Amniotic stem cell (primary cell): ENCODE results near the gene ZNF662.
"Not testable (repeated sequence)": the region's sequence is repeated elsewhere in the genome, so short reads cannot be mapped to it uniquely, and the experiment has no call there.

Experiments
- DNase-seq: peaks from one replicate; lab custom pipeline; 2025; lab: John Stamatoyannopoulos, UW

The ZNF662 gene

DNA sequence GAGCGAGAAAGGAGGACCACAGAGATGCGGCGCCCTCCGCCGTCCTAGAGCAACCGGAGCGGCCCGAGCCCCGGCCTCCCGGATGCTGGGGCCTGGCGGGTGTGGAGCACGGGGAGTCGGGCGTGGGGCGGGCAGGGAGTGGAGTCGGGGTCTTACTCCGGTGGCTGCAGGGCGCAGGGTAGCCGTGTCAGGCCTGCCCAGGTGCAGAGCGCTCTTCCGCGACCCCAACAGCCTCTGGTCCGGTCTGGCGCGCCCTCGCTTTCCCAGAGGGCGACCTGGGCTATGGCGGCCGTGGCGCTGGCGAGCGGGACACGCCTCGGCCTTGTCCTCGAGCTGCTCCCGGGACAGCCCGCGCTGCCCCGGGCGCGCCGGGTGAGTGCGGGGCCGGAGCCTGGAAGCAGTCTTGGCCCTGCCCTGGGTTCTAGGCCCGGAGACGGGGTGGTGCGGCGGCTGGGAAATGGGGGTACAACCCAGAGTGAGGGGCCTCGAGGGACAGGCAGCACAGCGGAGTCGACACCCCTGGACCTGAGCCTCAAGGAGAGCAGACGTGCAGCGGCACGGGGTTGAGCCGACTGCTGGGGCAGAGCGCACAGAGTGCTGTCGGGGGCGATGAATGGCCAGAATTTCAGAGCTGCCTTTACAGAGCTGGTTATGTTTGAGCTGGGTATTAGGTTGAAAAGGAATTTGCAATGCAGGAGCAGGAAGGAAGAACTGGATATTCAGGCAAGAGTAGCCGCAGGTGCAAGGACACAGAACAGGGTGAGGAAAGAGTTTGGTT, at the start of gene ZNF662:
Gene ZNF662, plus strand, starts transcription at position 73 of the 778 bp plus-strand sequence. CDS start 1,973 bp downstream, outside the sequence.
- no peak for DNase-seq

DNA sequence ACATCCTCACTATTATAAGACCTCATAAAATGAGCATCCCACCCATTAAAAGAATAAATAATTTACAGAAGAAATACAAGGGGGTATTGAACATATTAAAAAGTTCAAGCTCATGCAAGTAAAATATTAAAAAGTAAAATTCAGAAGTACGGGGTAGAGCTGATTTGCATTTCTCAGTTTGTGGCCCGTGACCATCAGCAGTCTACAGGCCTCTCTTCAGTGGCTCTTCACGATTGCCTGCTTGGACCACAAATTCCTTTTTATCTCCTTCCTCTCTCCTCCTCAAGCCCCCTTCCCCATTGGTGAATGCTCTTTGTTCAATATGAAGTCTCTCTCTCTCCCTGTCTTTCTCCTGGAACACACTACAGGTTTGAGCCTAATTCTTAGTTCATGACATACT, 49.4 kb upstream of the ZNF662 start:
- no peak for DNase-seq

DNA sequence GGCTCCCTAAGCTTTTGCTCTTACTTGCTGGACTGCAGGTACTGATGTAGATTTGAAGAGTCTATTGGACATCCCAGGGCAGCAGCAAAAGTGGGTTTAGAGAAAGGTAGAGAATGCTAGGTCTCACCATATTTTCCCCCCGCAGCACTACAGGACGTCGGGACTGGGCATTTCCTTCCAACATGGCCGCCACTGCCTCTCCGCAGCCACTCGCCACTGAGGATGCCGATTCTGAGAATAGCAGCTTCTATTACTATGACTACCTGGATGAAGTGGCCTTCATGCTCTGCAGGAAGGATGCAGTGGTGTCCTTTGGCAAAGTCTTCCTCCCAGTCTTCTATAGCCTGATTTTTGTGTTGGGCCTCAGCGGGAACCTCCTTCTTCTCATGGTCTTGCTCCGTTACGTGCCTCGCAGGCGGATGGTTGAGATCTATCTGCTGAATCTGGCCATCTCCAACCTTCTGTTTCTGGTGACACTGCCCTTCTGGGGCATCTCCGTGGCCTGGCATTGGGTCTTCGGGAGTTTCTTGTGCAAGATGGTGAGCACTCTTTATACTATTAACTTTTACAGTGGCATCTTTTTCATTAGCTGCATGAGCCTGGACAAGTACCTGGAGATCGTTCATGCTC, 41.5 kb upstream of the ZNF662 start:
- no peak for DNase-seq

DNA sequence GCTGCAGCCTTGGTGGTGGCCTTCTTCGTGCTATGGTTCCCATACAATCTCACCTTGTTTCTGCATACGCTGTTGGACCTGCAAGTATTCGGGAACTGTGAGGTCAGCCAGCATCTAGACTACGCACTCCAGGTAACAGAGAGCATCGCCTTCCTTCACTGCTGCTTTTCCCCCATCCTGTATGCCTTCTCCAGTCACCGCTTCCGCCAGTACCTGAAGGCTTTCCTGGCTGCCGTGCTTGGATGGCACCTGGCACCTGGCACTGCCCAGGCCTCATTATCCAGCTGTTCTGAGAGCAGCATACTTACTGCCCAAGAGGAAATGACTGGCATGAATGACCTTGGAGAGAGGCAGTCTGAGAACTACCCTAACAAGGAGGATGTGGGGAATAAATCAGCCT, 40.7 kb upstream of the ZNF662 start:
- DNase-seq = no peak

DNA sequence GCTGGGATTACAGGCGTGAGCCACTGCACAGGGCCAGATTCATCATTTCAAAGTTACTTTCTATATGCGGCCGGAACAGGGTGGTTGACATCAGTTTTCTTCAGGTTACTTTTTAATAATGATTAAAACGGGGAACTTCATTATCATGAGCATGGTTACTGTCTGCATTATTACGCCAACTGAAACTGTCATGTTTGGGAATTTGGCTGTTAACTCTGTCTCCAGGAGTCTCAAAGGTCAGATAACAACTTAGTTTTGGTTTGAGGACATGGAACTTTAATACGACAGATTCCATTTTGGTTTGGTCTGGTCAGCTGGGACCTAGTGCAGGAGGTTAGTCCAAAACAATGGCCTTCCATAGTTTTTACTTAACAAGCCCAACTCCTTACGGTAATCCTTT, 38.8 kb upstream of the ZNF662 start:
- no peak for DNase-seq

DNA sequence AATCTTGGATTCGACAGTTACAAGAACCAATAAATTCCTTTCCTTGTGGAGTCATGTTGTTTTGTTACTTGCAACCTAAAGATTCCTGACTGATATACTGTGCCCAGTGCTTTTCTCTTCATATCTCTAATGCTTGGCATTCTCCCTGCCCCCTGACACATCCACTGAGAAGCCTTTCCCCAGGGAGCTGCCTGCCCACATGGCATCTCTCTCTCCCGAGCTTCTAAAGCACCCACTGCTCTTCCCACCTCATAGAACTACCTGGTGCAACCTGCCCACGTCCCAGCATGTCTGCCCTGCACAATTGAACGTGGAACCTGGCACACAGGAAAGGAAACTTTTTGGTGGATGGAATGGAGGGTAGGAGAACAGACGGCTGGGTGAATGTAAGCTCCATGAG, 37.1 kb upstream of the ZNF662 start:
- no peak for DNase-seq

DNA sequence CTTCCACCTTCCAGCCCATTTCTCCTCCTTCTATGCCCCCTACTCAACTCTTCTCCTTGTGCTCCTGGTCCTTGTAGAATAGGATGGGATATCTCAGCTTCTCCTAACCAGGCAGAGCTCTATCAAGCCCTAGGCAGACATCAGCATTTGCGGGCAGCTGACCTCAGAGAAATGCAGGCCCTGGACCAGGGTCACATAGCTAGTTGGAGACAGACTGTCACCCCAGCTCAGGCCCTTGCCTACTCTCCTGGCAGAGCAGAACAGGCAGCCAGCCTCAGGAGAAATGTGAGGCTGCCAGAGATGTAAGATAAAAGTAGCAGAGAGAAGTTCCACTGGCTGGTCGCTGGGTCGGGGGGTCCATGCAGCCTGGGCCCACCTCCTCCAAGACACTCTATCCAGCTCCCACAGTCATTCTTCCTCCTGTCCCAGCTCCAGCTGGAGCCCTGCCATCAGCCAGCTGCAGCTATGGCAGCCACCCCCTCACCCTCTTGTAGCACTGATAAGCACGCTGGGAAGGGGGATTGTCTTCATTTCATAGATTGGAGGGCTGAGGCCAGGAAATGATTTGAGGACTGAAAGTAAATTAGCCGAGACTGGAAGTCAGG, 34.2 kb upstream of the ZNF662 start:
- no peak for DNase-seq

DNA sequence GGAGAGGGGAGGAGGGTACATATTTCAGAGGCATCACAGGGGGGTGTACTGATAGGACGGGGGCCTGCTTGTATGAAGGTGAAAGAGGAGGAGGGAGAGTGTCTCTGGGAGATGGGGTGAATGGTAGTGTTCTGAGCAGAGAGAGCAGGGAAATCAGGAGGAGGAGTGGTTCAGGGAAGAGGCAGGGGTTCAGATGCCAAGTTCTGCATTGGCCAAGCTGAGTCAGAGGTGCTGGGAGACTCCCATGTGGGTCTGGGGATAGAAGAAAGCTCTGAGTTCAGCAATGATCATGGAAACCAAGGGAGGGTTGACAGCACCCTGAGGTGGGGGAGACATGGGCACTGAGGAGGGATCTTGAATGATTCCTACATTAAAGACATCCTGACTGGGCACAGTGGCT, 33.2 kb upstream of the ZNF662 start:
- DNase-seq = no peak

DNA sequence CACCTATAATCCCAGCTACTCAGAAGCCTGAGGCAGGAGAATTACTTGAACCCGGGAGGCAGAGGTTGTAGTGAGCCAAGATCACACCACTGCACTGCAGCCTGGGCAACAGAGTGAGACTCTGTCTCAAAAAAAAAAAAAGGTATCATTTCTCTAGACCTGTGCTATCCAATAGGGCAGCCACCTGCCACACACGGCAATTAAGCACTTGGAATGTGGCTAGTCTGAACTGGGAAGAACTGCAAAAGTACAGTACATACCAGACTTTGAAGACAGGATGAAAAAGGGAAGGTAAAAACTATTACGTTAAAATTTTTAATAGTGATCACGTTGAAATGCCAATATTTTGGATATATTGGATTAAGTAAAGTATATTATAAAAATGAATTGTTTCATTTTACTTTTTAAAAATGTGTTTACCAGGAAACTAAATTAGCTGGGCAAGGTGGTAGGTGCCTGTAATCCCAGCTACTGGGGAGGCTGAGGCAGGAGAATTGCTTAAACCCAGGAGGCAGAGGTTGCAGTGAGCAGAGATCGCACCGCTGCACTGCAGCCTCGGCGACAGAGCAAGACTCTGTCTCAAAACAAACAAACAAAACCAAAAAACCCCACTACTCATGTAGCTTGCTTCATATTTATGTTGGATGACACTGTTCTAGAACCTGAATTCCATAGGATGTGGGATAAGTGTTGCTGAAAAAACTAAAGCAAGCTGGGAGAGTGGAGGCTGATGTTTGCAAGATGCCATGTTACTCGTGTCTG, 32.5 kb upstream of the ZNF662 start:
- no peak for DNase-seq

DNA sequence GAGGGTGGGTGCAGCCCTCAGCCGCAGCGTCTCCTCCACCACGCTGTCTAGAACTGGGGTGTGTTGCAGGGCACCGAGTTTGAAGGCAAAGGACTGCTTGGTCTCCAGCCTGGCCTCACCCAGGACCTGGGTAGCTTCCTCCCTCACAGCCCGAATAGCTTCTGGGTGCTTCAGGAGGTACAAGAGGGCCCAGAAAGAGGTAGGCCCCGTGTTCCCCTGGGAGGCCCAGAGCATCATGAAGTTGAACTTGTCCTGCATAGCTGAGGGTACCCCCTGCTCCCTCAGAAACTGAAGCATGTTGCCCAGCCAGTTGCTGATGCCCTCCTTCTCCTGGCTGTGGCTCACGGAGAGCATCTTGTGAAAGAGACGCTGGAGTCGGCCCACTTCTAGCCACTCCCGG, 31.2 kb upstream of the ZNF662 start:
- no peak for DNase-seq

DNA sequence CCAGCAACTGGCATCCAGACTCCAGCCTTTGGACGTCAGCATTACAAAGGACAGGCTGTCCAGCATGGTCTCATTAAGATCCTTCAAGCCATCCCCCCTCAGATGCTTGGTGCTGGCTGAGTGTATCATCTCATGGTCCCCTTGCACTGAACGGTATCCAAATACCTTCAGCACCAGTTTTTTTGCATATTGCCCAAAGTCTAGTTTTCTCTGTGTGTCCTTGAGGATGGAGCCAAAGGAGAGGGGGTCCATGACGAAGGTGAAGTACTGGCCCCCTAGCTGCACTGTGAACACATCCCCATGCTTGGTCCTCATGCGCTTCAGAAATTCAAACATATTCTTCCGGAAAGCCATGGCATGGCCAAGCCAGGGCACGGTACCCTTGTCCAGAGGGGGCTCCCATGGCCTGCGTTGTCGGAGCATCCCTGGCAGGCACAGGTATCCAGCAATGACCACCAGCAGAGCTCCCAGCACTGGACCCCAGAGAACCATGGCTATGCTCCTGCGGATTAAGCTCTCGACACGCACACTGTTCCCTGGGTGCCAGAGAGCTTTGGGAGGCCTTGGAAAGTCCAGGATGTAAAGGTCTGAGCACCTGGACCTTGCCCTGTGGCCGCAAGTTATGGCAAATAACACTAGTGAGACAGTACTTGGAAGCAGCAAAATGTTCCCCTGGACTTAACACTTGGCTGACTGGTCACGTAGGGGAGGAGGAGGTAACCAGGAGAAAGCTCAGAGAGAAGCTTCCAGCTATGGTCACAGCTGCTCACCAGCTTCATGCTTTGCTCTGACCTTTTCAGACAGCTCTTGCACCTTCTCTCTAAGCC, 30.4 kb upstream of the ZNF662 start, which contains the start of gene CYP8B1:
Gene CYP8B1, minus strand, starts transcription at position 555 of the 827 bp plus-strand sequence. Its CDS starts 63 bp downstream, at position 492.
- no peak for DNase-seq

DNA sequence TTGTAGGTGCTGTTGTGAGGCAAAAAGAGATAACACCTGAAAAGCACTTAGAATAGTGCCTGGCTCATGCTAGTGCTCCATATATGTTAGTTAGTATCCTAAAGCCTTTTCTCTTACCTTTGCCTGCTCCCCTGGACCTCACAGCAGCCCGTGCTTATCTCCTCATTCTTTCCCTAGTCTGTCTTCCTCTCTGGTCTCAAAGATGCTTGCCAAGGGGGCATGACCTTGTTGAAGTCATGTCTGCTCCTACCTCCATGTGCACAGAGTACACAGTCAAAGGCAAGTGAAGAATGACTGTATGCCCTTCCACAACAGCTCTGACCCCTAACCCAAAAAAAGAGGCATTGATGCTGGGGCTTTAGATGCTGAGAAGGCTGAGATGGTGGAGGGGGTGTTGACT, 29.5 kb upstream of the ZNF662 start:
- no peak for DNase-seq

DNA sequence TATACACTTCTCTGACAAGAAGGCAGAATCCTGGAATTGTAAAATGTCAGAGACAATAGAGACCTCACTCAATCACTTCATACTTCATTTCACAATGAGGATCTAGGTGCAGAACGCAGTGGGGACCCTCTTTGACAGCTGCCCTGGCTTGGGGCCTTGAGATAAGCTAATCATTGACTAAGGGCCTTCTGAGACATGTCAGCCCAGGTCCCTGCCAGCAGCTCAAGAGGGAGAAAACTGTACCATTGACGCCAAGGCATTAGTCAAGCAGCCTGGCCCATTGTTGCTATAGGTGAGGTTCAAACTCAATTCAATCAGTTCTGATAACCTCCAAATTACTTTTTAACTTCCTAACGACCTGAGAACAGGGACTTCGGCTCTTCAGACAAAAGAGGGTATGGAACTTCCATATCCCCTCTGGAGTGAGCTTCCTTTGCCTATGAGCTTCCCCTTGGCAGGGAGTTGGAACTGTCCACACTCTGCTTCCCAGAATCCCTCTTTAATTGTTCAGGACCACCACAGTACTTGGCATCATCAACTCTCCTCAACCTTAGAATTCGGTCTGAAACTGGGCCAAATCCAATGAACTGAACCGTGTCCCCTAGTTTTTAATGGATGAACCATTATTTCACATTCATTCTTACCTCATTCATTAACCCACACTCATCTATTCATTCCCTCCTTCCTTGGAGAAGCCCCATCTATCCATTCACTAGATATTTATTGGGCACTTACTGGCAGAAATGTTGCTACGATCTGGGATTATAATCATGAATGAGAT, 28.8 kb upstream of the ZNF662 start:
- no peak for DNase-seq

DNA sequence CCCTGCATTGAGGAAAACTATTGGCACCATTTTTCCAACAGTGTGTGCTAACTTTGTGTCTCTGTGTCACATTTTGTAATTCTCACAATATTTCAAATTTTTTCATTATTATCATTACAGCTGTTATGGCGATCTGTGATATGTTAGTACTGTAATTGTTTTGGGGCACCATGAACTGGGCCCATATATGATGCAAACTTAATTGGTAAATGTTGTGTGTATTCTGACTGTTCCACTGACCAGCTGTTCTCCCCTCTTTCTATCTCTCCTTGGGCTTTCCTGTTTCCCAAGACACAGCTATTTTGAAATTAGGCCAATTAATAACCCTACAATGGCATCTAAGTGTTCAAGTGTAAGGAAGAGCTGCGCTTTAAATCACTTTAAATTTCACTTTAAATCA, 28.1 kb upstream of the ZNF662 start:
- DNase-seq = no peak

DNA sequence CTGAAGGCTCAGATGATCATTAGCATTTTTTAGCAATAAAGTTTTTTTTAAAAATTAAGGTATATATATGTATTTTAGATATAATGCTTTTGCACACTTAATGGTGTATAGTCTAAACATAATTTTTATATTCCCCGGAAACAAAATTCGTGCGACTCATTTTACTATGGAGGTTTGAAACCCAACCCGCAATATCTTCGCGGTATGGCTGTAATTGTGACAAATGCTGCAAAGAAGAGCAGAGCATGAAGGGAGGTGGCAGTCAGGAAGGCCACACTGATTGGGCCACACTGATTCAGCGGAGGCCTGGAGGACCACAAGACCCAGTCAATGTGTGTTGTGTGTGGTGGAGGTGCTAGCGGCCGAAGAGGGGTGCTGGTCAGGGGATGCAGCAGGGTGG, 25.8 kb upstream of the ZNF662 start:
- no peak for DNase-seq

DNA sequence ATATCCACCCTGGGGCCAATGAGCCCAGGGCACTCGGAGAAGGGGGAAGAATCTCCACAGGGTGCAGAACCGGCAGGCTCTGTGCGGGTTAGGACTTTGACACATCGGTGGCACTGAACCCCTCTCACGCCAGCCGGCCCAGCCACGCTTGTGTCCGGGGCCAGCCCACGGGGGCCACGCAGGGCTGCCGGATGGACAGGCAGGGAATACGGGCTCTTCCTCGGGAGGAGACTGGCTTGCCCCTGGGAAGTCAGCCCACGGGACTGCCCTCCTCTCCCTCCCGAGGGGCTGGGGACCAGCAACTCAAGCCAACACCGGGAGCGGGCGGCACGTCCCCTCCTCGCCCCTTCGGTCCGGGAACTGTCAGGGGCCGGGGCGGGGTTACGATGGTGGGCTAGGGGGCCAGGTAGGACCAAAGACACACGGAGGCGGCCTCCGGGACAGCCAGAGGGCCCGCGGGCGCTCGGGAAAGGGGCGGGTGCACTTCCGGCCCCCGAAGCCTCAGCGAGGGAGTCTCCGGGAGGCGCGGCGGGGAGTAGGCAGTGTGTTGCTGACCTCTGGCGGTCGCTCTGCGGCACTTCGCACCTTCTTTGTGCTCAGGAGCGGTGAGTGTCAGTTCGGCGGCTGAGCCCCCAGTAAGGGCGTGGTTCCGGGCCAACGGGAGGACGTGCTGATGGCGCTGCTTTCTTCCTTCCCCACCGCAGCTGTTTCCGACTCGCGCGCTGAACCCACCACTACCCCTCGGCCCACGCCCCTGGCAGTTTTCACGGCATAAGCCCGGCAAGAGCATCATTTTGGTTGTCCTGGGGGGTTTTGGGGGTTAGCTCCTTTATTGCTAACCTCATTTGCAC, 25.1 kb upstream of the ZNF662 start:
- peak; percentile 65 for DNase-seq

DNA sequence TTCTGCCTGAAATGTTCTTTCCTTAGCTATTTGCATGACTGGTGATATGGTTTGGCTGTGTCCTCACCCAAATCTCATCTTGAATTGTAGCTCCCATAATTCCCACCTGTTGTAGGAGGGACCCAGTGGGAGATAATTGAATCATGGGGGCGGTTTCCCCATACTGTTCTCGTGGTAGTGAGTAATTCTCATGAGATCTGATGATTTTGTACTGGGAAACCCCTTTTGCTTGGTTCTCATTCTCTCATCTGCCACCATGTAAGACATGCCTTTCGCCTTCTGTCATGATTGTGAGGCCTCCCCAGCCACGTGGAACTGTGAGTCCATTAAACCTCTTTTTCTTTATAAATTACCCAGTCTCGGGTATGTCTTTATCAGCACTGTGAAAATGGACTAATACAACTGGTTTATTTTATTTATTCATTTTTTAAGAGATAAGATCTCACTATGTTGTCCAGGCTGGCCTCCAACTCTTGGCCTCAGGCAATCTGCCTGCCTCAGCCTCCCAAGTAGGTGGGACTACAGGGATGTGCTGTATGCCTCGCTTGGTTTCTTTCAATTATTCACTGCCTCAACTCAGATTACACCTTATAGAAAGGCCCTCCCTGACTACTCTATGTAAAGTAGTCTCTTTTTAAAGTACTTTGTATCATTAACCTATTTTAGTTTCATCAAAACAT, 22.6 kb upstream of the ZNF662 start:
- DNase-seq = not testable (repeated sequence)

DNA sequence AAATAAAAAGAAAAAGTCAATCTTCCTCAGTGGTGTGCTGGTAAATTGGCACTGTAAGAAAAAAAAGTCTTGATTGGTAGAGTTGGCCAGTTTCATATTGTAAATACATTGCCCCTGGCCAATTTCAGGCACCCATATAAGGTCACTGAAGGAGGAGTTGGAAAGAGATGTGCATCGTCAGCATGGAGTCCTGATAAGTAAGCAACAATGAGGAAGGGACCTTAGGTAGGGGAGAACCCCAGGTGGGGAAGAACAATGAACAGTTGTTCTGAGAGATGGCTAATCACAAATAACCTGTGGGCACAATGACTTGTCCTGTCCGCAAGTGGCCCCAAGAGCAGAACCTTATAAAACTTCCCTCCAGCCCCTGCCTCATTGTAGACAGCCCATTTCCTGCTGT, 21.6 kb upstream of the ZNF662 start:
- no peak for DNase-seq

DNA sequence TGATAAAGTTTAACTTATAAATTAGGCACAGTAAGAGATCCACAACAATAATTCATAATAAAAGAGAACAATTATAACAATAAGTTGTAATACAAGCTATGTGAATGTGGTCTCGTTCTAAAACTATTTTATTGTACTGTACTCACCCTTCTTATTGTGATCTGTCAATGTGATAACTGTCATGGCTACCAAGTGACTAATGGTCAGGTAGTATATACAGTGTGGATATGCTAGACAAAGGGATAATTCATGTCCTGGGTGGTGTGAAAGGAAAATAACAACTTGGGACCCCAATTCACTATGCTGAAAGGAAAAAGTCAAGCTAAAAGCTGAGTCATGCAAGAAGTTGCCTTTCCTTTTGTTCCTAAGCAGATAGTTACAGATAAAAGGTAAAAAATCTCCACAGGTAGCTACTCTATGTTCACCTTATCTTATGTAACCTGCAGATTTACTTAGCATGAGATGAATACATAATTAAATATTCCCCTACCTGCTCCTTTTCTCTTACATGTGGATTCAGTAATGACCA, 19.6 kb upstream of the ZNF662 start:
- no peak for DNase-seq
